Lower leg skin (tissue), 3 donors: ENCODE results near the gene HSP90AA1.

ENCODE experiments used
- POLR2A ChIP-seq, 2 donors: fragments of 450-650 bp; IDR thresholded peaks; one replicate each; pipeline ENCODE4 v1.6.1; 2016 to 2017; ENCODE audit warnings: antibody characterized with exemption in 2 of 2, mild to moderate bottlenecking in 1 of 2, moderate library complexity in 1 of 2
- TF ChIP-seq, protein P1 (sequence below), 3 donors: fragments of 450-650 bp; IDR thresholded peaks; one replicate each; pipeline ENCODE4 v1.5.1; 2016; ENCODE audit warnings: antibody characterized with exemption in 3 of 3, mild to moderate bottlenecking in 3 of 3, moderate library complexity in 2 of 3

DNA sequence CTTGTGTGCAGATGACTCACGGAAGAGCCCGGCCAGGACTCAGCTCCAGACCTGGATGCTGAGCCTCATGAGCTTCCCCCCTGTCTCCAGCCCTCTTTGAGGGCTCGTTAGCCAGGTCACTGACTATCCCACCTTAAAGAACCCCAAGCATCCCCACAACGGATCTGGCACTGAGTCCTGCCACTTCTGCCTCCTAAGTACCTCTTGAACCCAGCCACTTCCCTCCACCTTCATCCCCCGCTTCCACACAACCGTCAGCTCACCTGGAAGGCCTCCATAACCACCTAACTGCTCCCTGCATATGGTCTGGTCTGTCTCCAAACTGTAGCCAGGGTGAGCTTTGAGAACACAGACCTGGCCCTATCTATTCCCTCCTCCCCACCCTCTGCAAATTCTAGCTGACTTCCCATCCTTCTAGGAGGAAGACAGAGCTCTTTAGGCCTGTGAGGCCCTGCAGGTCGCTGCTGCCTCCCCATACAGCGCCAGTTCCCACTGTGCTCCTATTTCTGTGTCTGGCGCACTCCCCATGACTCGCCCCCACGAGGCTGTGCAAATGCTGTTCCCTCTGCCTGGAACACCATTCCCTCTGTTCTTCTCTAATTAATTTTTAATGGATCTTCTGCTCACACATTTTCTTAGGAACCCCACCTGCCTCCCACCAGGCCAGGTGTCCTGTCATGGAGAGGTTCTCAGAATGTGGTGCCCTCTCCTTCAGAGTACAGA lies 2.9 kb upstream of the HSP90AA1 start:
- TF ChIP-seq, protein P1, sequence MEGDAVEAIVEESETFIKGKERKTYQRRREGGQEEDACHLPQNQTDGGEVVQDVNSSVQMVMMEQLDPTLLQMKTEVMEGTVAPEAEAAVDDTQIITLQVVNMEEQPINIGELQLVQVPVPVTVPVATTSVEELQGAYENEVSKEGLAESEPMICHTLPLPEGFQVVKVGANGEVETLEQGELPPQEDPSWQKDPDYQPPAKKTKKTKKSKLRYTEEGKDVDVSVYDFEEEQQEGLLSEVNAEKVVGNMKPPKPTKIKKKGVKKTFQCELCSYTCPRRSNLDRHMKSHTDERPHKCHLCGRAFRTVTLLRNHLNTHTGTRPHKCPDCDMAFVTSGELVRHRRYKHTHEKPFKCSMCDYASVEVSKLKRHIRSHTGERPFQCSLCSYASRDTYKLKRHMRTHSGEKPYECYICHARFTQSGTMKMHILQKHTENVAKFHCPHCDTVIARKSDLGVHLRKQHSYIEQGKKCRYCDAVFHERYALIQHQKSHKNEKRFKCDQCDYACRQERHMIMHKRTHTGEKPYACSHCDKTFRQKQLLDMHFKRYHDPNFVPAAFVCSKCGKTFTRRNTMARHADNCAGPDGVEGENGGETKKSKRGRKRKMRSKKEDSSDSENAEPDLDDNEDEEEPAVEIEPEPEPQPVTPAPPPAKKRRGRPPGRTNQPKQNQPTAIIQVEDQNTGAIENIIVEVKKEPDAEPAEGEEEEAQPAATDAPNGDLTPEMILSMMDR (IDR thresholded peaks at IDR 0.05): no peak
- no peak for TF ChIP-seq POLR2A (IDR thresholded peaks at IDR 0.05)
